ENCODE measurements around the gene ZNF487. TPM values are rescaled to one million over a fixed set of nuclear protein-coding genes. Genes with fewer than 3 reads are reported as not detected.

The ZNF487 gene
- total and polyA plus RNA-seq, 2 of the 13 experiments (the other 11 are each of a cell fraction or from before 2014, with no cell fraction given), result 7.4 to 8.8 TPM

DNA sequence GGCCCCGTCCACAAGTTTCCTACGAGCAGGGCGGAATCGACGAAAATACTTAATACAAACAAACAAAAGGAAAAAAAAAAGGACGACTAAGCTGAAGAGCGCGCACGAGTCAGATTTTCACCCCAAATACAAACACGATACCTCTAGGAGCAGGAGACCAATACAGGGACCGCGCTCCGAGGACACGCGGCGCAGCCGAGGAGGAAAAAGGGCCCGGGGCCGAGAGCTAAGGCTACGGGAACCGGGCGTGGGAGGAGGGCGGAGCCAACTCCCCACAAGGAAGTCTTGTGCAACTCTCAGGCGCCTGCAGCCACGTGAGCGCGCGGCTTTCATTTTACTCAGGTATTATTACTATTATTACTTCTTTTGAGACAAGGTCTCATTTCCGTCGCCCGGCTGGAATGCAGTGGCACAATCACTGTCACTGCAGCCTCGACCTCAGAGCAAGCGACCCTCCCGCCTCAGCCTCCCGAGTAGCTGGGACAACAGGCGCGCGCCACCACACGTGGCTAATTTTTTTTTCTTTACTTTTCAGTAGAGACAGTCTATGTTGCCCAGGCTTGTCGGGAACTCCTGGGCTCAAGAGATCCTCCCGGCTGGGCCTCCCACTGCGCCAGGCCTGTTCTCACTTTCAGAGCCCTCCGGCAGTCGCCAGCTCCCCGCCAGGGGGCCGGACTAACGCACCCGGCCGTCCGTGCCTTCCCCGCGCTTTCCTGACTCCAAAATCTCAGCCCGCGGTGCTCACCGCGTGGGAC, 29.2 kb upstream of the ZNF487 start (continued):
- no peak for TF ChIP-seq TP53 (CRISPR knock-in tag; conservative IDR thresholded peaks at IDR 0.05)
- no peak for TF ChIP-seq NR1H2 (CRISPR knock-in tag; IDR thresholded peaks at IDR 0.05; ENCODE audit: borderline replicate concordance, low read depth)
- TF ChIP-seq HOXA3 (CRISPR knock-in tag; IDR thresholded peaks at IDR 0.05), result peak; percentile 72
- peak; percentile 79 for TF ChIP-seq SP5 (CRISPR knock-in tag; IDR thresholded peaks at IDR 0.05; ENCODE audit: borderline replicate concordance, low read depth)
- no peak for TF ChIP-seq ZNF251 (CRISPR knock-in tag; IDR thresholded peaks at IDR 0.05)
- peak; percentile 97 for TF ChIP-seq ZNF460 (CRISPR knock-in tag; IDR thresholded peaks at IDR 0.05; ENCODE audit: borderline replicate concordance)
- no peak for TF ChIP-seq ZNF225 (CRISPR knock-in tag; IDR thresholded peaks at IDR 0.05)
- TF ChIP-seq TAF1 (CRISPR knock-in tag; IDR thresholded peaks at IDR 0.05), result peak; percentile 86
- TF ChIP-seq ZNF552 (CRISPR knock-in tag; IDR thresholded peaks at IDR 0.05; ENCODE audit: borderline replicate concordance), result no peak
- TF ChIP-seq SP4 (CRISPR knock-in tag; IDR thresholded peaks at IDR 0.05), result no peak; the same call in 1 of the 2 replicates
- TF ChIP-seq, protein P1, sequence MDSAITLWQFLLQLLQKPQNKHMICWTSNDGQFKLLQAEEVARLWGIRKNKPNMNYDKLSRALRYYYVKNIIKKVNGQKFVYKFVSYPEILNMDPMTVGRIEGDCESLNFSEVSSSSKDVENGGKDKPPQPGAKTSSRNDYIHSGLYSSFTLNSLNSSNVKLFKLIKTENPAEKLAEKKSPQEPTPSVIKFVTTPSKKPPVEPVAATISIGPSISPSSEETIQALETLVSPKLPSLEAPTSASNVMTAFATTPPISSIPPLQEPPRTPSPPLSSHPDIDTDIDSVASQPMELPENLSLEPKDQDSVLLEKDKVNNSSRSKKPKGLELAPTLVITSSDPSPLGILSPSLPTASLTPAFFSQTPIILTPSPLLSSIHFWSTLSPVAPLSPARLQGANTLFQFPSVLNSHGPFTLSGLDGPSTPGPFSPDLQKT (CRISPR knock-in tag; IDR thresholded peaks at IDR 0.05; ENCODE audit: borderline replicate concordance), result no peak
- TF ChIP-seq KLF9 (CRISPR knock-in tag; IDR thresholded peaks at IDR 0.05; ENCODE audit: low read depth), result no peak
- TF ChIP-seq, protein P2, sequence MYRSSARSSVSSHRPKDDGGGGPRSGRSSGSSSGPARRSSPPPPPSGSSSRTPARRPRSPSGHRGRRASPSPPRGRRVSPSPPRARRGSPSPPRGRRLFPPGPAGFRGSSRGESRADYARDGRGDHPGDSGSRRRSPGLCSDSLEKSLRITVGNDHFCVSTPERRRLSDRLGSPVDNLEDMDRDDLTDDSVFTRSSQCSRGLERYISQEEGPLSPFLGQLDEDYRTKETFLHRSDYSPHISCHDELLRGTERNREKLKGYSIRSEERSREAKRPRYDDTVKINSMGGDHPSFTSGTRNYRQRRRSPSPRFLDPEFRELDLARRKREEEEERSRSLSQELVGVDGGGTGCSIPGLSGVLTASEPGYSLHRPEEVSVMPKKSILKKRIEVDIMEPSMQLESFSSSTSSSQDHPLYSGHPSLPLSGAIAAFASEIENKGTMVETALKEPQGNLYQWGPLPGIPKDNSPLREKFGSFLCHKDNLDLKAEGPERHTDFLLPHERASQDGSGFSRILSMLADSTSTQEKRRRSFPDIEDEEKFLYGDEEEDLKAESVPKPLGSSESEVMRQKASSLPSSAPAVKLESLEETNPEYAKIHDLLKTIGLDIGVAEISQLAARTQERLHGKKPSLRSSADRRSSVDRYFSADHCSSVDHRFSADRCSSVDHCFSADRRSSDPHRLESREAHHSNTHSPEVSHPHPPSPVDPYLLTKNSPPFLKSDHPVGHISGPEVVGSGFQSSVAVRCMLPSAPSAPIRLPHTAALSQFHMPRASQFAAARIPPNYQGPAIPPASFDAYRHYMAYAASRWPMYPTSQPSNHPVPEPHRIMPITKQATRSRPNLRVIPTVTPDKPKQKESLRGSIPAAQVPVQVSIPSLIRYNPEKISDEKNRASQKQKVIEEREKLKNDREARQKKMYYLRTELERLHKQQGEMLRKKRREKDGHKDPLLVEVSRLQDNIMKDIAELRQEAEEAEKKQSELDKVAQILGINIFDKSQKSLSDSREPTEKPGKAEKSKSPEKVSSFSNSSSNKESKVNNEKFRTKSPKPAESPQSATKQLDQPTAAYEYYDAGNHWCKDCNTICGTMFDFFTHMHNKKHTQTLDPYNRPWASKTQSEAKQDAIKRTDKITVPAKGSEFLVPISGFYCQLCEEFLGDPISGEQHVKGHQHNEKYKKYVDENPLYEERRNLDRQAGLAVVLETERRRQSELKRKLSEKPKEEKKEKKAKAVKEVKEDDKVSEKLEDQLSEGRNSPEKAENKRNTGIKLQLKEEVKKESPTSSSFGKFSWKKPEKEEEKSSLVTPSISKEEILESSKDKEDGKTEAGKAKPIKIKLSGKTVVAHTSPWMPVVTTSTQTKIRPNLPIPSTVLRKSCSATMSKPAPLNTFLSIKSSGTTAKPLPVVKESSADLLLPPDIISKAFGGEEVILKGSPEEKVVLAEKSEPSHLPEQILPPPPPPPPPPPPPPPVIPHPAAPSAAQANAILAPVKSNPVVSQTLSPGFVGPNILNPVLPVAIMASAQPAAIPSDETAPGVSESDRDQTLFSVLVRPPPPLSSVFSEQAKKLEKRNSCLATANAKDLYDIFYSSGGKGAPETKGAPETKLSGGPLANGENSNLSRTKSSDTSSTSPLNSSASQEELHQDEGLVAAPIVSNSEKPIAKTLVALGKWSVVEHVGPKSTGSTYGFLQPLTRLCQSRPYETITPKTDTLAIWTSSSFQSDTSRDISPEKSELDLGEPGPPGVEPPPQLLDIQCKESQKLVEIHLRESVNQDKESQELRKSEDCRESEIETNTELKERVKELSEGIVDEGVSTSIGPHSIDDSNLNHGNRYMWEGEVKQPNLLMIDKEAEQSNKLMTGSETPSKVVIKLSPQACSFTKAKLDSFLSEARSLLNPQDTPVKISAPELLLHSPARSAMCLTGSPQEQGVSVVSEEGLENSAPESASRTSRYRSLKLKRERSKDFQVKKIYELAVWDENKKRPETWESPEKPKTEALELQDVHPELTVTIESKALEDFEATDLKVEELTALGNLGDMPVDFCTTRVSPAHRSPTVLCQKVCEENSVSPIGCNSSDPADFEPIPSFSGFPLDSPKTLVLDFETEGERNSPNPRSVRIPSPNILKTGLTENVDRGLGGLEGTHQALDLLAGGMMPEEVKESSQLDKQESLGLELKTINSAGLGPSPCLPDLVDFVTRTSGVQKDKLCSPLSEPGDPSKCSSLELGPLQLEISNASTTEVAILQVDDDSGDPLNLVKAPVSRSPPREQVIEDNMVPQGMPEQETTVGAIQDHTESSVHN (CRISPR knock-in tag; IDR thresholded peaks at IDR 0.05), result no peak
- no peak for TF ChIP-seq ZNF782 (CRISPR knock-in tag; IDR thresholded peaks at IDR 0.05; ENCODE audit: borderline replicate concordance)
- TF ChIP-seq TIGD3 (CRISPR knock-in tag; IDR thresholded peaks at IDR 0.05; ENCODE audit: borderline replicate concordance), result no peak
- no peak for TF ChIP-seq ZNF776 (CRISPR knock-in tag; IDR thresholded peaks at IDR 0.05)
- TF ChIP-seq ZBTB42 (CRISPR knock-in tag; IDR thresholded peaks at IDR 0.05), result no peak

Data from HepG2 (cell line).